ENCODE measurements around the gene RANBP3L.
"Not testable (repeated sequence)": the region's sequence is repeated elsewhere in the genome, so short reads cannot be mapped to it uniquely, and the experiment has no call there.

RANBP3L gene, protein sequence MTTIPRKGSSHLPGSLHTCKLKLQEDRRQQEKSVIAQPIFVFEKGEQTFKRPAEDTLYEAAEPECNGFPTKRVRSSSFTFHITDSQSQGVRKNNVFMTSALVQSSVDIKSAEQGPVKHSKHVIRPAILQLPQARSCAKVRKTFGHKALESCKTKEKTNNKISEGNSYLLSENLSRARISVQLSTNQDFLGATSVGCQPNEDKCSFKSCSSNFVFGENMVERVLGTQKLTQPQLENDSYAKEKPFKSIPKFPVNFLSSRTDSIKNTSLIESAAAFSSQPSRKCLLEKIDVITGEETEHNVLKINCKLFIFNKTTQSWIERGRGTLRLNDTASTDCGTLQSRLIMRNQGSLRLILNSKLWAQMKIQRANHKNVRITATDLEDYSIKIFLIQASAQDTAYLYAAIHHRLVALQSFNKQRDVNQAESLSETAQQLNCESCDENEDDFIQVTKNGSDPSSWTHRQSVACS

DNA sequence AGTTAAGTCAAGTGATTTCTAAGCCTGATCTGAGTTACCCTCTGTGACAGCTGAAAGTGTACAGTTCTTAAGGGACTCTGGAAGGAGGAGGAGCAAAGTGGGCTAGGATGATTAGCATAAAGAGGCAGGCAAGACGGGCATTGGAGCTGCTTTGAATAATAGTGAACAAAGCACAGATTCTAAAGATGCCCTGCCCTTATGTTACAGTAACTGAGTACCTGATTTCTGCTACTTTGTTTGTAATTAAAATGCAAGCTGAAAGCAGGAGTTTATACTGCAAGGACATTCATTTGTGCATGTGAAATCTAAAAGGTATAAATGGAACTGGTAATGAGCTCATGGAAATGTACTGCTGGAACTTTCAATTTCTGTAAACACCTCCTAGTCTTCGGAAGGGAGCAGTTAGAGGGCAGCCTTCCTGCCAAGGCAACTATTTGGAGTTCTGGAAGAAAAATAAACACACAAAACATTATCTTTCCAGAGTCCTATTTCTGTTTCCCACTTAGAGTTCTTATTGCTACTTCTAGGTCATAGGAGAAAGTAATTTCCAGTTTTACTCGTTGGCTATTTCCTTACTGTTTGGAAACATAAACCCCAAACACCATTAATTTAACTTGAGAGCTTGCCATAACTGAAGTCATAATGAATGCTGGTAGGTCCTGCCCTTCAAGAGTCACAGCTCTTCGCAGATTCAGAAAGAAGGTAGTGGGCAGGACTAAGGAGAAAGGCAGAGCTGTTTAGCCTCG is at the start of gene RANBP3L:
Gene RANBP3L (minus strand): TSS at position 45 of the 746 bp plus-strand sequence. CDS start 486 bp downstream, outside the sequence.
- DNase-seq, result no peak

DNA sequence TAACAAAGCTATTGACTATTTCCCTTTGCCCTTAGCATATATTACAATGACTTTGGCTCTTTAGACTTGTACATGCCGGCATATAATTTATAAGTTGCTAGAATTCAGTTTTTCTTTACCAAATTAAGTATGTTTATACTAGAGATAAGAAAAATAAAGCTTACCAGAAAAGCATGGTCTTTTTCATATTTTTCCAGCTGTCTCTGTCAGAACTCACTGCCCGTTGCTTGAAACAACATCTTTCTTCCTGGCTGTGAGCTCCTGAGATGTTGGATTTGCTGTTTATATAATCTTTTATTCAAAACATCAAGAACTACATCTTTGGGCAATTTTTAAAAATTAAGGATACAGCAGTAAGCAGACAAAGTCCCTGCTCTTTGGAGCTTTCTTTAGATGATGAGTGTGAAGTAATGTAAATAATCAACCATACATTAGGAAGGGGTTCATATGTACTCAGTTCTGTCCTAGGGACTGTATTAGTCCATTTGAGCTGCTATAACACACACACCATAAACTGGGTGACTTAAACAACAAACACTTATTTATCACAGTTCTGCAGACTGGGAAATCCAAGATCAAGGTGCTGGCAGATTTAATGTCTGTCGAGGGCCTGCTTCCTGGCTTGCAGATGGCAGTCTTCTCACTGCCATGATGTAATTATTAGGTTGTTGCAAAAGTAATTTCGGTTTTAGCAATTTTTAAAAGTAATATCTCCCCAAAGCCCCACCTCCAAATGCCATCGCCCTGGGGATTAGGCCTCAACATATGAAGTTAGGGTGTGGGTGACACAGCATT is 45.4 kb upstream of the RANBP3L start:
- DNase-seq, result no peak

DNA sequence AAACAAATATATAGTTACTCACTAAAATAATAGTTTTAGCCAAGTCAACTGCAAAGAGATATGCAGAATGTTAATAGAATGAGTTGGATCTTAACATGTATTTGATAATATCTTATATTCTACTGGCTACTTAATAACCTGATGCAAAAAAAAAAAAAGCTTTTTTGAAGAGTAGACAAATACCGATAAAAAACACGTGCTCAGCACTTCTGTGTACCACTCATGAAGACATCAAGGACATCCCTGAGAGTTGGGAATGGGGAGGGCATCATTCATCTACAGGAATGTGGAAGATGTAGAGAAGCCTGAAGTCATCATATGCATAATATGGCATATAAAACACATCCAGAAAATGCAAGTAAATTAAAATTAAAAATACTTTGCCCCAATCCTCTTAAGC is 43.2 kb upstream of the RANBP3L start:
- DNase-seq, result no peak

DNA sequence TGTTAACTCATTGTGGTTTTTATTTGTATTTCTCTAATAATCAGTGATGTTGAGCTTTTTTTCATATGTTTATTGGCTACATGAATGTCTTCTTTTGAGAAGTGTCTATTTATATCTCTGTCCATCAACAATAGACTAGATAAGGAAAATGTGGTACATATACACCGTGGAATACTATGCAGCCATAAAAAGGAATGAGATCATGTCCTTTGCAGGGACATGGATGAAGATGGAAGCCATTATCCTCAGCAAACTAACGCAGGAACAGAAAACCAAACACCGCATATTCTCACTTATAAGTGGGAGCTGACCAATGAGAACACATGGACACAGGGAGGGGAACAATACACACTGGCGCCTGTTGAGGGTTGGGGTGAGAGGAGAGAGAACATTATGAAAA is 40.0 kb upstream of the RANBP3L start:
- DNase-seq, result not testable (repeated sequence)

DNA sequence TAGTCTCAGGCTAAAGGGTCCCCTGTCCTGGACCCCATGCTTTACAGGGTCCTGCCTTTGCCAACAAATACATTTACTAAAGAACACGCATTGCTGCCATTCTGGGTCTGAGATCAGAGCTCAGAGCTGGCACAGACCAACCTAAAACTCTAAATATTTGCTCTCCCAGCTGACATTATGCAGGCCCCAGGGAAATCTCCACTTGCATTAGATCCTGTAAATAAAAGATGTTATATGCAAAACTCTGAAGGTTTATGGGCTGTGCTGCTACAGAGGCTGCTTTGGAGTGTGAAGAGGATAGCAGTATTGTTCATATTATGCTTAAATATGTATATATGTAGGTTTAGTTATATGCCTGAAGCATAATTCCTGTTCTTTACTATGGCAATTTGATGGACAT is 35.9 kb upstream of the RANBP3L start:
- no peak for DNase-seq

DNA sequence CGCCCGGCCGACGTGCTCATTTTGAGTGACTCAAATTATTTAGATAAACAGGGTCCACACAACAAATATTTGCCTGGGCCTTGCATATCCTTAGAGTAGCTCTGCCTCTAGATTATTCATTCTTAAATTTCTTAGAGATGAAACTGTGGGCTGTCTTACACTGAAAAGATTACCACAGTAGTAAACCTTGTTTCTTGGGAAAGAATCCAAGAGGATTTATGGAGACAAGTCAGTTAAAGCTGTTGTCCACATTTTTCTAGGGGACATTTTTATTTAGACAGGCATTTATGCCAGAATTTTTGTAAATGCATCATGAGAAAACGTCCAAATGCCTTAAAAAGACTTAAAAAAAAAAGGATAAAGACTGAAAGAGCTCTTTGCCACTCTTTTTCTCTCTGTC is 32.6 kb upstream of the RANBP3L start:
- DNase-seq, result no peak

DNA sequence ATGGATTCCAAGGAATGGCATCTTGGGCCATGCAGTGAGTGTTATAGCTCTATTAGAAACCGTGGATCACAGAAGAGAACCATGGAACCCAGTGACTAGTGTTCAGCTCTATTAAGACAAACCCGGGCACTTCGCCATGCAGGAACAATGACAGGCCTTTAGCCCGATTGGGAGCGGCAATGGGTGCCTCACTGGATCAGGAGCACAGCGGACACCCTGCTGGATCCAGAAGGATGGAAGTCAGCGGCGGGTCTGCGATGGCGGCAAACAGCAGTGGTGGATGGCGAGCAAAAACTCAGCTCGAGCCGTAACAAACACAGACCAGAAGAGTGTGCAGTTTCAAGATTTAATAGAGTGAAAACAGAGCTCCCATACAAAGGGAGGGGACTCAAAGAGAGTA is 31.0 kb upstream of the RANBP3L start:
- not testable (repeated sequence) for DNase-seq

DNA sequence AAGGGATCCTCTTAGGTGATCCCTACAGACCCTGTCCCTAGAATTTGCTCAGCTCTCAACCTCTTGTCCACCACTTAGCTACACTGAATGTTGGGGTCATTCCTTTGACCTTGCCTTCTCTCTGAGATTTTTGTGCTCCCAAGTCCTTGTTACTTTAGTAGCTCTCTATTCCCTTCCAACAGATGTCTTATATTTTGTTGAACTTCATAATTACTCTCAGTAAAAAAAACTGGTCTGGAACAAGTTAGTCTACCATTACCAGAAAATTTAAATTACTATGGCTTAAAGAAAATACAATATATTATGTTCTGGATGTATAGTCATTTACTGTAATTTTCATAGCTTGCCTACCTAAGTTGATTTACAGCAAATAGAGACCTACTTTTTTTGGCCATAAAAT is 23.5 kb upstream of the RANBP3L start:
- DNase-seq, result no peak

DNA sequence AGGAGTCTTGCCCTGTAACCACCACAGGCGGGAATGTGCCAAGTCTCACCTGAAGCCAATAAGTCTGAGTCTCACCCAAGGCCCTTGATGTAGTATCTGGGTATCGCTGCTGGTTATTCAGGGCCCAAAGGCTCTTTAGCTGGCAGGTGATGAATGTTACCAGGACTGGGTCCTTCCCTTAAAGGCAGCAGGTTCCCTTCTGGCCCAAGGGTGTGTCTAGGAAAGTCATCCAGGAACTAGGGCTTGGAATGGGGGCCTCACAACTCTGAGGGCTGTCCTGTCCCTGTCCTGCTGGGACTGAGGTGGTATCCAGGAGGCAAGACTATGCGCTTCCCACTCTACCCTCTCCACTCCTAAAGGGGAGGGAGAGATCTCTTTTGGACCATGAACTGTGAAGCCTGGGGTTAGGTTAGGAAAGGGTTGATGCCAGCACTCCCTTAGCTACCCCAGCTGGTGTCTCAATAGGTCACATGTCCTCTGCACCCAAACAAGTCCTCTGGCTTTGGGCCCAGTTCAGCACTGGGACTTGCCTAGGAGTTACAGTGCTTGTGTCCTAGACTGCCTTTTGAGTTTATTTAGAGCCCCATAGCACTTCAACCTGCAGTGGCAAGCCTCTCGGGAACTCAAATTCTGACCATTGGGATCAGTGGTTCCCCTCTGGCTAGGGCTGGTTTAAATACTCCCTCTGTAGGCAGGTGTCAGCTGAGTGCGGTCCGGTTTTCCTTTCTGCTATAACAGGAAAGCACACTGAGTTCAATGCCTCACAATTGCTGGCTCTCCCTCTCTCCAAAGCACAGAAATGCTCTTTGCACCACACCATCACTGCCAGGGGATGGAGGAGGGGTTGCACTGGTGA is 22.5 kb upstream of the RANBP3L start:
- DNase-seq, result no peak

DNA sequence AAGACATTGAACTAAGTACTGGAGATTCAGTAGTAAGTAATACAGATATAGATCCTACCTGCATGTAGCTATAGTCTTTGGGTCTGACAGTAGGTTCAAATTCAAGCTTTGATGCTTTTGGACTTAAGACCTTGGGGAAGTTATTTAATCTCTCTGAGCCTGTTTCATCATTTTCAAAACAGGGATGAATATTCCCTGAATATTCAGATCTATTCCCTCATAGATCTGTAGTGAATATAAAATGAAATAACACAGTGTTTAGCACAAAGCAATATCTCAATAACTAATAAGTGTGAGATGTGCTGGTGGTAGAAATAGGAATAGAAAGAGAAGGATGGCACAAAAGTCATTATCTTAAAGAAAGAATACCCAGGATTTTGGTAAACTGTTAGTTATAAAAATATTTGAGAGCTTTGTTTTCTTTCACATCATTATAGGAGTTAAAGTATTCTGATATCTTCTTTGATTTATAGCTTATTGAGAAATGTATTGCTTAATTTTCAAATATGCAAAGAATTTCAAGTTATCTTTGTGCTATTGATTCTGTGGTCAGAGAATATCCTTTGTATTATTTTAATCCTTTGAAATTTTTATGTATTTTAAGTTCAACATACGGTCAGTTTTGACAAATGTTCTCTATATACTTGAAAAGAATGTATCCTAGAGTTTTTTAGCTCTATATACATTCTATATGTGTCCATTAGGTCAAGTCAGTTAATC is 11.4 kb upstream of the RANBP3L start:
- DNase-seq, result no peak

DNA sequence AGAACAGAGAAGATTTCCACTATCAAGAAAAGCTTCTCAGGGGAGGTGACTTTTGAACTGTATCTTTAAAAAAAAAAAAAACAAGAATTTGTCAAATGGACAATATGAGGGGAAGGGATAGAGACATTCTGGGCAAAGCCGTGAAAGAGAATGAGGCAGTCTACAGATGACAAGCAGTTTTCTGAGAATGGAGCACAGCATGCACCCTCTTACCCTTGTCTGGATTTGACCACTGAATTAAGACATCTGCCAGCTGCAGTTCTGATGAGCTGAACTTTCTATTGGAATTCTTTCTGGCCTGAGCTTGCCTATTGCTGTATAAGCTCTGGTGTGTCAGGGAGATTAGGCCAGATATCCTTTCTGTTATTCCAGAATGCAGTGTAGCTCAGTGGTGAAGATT is 10.3 kb upstream of the RANBP3L start:
- DNase-seq, result no peak

DNA sequence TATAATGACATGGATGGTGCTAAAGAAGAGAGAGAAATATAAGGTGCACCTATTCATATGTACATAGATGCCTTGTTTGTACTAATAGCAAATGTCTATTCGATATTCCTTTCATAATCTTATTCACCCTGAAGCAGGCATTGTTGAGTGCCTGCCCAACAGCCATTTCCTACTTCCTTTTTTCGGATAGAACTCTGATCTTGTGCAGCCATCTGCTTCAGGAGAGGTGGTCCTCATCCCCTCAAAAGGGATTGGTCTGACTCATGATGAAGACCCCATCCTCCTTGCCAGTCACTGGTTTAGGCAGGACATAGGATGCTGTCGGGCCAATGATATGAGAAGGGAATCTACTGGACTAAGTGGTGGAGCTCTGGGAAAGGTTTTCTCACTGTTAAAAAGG is 8.4 kb upstream of the RANBP3L start:
- no peak for DNase-seq

DNA sequence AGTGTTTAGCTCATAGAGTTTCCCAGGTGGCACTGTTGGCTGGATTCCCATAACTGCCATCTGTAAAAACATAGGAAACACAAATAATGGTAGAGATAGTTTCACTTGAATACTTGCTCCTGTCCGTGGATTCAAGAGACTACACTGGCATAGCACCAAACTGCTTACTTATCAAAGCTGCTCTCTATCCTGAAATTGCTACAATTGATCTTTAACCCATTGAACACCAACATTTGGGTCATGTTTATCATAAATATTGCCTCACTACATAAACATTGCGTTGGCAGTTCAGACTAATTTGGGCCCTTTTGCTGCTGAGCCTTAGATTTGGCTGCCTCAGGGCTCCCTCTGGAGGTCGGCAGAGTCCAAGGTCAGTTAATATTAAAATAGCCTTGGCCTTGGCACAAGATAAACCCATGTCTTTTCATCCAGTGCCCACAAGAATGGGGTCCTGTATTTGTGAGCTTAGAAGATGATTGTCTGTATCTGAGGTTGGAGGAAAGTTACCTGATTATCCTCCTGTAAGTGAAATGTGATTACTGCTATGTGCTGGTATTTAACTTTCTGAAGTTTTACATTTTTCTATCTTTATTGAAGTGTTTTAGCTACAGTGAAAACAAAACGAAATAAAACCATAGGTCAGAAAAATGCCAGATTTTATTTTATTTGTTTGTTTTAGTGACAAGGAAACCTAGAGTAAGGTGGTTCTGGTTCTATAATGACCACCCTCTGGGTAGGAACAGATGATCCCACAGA is 4.0 kb upstream of the RANBP3L start:
- peak; percentile 11 for DNase-seq

DNA sequence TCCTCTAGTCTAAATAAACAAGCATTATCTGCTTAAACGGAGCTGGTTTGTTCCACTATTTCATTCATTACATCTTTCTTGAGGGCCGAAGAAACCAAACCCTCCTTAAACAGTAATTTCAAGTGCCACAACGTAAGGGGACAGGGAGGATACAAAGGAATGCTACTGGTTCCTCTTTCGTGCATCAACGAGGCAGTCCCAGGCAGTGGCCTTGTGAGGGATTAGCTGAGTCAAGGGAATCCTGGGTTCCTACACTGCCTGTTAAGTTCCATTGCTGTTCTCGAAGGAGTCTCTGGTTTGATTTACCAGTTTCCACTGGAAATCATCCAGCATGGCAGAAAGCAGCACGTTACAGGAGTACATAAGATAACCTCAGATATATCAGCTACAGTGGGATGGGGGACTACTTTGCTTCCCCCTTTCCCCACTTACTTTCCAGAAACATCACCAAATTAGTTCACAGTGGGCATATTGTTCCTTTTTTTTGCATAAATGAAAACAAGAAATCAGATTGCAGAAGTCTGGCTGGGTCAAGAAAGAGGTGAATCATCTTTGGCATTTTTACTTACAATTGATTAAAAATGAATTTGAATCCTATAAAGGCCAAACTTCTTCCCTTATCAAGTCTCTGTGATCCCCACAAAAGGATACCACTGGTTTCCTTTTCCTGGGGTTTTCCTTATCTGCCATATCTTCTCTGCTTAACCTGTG is 2.5 kb upstream of the RANBP3L start:
- no peak for DNase-seq

DNA sequence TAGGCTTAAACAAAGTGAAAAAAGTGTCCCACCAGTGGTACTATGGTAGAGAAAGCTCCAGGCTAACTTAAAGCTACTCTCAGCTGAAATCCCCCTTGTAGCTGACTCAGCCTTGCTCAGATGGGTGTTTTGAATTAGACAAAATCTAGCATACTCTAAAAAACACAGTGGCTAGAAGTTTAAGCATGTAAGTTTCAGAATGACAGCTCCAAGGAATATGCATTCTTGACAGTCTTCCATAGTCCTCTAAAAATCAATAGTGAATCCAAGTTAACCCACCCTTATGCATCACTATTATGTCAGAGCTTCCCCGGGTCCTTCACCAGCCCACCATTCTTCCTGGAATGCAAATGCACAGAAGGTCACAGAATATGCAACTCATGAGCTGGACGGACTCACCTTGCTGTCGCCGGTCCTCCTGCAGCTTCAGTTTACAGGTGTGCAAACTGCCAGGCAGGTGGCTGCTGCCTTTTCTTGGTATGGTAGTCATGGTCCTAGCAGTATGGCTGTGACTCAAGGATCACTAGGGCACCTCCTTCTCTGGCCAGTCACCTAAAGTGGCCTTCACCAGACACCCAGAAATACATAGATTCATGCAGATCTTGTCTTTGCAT is 668 bp downstream of the RANBP3L start:
- no peak for DNase-seq

DNA sequence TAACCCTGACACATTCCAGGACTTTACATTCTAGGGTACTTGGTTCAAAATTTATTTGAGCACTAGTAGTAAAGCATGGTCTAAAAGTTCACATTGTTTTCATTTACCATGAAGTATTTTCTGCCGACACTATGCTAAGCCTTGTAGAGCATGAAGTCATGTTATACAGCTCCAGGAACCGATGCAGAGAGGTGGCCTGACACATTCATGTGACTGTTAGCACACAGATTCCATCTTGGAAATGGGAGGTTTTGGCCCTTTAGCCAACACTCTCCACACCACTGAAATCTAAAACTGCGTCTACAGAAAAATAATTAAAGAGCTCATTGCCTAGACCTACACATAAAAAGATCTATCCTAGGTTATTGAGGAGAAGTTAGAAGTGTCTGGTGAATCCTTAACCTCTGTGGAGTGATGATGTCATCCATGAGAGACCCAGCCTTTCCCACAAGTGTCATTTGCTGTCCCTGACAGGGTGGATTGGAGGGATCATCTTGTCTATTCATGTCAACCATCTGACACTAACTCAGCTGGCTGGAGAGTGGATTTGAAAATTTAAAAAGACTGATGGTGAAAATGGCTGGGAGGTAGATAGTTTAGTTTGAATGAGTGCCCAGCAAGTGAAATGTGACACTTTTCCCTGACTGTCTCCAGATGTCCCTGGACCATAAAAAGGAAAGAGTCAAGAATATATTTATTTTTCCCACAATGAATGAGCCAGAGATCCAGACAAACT is 1.3 kb downstream of the RANBP3L start:
- no peak for DNase-seq

DNA sequence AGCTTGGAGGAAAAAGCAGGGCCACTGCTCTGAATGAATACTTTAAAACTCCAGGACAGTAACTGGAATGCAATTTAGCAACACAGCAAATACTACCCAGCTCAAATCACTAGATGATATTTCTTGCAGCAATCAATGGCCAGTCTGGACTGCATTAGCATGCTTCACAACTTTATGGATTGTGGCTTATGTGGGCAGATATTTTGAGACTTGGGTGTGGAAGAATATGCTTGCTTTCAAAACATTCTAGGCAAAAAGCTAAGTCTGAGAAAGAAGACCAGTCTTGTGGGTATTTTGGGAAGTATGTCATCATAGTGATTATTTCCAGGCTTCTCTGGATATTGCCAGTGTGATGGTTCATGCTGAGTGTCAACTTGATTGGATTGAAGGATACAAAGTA is 3.1 kb downstream of the RANBP3L start:
- no peak for DNase-seq

DNA sequence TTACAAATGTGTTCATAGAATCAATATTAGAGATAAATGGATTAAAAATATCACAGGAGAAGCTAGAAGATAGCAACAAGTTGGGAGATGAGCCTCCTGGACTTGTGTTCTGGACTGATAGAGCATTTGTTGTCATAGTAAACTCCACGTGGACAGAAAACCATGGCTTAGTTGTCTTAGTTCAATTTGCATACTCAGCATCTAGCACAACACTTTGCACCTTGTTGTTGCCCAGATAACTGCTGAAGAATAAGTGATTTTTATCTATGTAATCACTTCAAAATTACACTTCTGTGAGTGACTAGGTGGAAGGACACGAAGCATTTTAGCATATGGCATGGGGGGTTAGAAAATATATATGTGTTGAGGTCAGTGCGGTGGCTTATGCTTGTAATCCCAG is 4.0 kb downstream of the RANBP3L start:
- no peak for DNase-seq

Measured in NCI-H1436 (cell line).